ENCODE measurements around the gene ARHGEF16.

Gene ARHGEF16

DNA sequence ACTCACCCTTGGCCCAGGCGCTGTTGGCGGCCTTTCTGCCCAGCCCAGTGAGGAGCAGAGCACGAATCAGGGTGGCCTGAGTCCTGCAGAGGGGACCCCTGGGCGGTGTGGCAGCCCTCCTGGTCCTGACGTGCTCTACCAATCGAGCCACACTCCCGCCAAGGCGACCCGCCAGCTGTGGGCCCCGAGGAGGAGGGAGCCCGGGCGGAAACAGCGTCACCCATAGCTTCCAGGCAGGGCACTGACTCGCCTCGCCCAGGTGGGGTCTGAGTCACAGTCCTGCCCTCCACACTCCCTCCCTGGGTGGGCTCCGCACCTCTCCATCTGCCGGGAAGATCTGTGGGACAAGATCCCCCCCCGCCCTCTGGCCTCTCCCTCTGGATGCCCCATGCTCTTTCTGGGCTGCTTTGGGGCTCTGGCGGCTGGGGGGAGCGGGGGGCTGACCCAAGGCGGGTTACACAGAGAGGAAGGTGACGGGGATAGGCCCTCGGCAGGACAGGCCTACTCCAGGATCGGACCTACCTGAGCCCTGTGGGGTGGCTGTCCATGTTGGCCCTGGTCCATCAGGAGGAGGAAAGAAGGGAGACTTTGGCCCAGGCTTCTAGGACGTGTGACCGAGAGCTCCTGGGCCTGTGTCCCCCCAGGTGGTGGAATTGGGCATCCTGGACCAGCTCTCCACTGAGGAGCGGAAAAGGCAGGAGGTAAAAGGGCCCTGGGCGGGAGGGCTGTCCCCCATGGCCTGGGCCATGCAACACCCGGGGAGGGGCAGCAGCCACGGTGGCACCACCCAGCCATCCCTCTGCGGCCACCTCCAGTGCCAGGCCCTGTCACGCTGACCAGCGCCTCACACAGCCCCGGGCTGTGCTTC, 14.0 kb downstream of the ARHGEF16 start:
- DNase-seq (ENCODE audit: low read depth in 2 of 2), result no peak

- no peak for DNase-seq (ENCODE audit: low read depth in 2 of 2)
Observed at GRCh38 chr1:3469104-3469848, 14.8 kb downstream of the ARHGEF16 start.

GRCh38 chr1:3469849-3470649, 15.6 kb downstream of the ARHGEF16 start:
- DNase-seq (ENCODE audit: low read depth in 2 of 2), result no peak

DNA sequence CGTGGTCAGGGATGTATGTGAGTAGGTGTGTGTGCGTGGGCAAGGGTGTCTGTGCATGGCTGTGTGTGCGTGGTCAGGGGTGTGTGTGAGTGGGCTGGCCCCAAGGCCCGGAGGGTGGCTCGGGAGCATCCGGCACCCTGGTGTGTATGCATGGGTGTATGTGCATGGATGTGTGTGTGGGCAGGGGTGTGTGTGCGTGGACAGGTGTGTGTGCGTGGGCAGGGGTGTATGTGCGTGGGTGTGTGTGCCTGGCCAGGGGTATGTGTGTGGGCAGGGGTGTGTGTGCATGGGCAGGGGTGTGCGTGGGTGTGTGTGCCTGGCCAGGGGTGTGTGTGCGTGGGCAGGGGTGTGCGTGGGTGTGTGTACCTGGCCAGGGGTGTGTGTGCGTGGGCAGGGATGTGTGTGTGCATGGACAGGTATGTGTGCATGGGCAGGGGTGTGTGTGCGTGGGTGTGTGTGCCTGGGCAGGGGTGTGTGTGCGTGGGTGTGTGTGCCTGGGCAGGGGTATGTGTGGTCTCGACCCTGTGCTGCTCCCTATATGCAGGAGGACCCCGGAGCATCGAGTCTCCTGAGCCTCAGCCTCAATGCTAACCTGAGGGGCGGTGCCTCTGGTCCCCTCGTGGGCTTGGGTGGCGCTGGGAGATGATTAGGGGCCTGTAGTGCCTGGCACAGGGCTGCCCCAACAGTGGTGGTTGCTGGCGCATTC, 16.3 kb downstream of the ARHGEF16 start:
- no peak for DNase-seq (ENCODE audit: low read depth in 2 of 2)

DNA sequence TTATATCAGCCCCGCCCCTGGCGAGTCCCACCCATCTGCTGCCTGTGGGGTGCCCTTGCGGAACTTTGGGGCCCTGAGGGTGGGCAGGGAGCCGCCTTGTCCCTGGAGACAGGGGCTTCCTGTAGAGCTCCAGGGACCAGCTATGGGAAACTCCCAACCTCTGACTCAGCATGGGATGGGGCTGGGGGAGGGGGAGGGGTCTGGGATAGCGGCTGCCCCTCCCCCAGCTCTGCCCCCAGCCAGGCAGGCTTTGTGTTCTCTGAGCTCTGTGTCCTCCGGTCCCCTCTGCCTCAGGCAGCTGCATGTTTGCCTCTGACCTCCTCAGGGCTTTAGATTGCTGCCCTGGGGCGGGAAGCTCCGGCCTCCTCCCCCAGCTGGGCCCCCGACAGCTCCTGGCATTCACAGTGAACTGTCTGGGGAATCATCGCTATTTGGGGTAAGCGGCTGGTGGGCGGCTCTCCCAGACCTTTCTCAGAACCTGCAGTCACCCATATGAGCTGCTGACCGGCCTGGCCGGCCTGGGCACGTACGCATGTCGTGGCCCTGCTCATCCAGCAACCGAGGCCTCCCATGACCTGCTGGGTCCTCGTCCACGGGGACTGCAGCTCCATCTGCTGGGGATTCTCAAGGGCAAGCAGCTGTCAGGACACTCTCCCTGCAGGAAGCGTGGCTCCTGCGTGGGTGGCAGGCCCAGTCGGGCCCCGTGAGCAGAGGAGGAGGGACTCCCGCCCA, 17.1 kb downstream of the ARHGEF16 start:
- no peak for DNase-seq (ENCODE audit: low read depth in 2 of 2)

- DNase-seq (ENCODE audit: low read depth in 2 of 2), result no peak
Observed at GRCh38 chr1:3472088-3472850, 17.8 kb downstream of the ARHGEF16 start.

GRCh38 chr1:3472906-3473305, 18.4 kb downstream of the ARHGEF16 start:
- no peak for DNase-seq (ENCODE audit: low read depth in 2 of 2)

GRCh38 chr1:3473381-3473844, 18.9 kb downstream of the ARHGEF16 start:
- DNase-seq (ENCODE audit: low read depth in 2 of 2), result no peak

- no peak for DNase-seq (ENCODE audit: low read depth in 2 of 2)
Observed at GRCh38 chr1:3474016-3474415, 19.6 kb downstream of the ARHGEF16 start.

DNA sequence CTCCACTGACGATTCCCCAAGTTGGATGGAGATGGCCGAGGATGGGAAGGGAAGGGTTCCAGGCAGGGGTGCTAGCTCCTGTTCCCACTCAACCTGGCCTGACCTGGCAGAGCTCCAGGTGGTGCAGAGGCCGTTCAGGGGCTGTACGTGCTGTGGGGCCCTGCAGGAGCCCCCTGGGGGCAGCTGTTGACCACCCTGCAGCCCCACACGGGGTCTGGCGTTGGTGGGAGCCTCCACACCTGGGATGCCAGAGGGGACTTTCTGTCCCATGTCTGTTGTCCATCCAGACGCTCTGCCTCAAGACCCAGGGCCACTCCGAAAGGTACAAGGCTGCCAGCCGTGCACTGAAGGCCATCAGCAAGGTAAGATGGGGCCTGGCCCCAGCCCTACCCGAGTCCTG, 20.0 kb downstream of the ARHGEF16 start:
- no peak for DNase-seq (ENCODE audit: low read depth in 2 of 2)

- no peak for DNase-seq (ENCODE audit: low read depth in 2 of 2)
Observed at GRCh38 chr1:3475839-3476573, 21.5 kb downstream of the ARHGEF16 start.

DNA sequence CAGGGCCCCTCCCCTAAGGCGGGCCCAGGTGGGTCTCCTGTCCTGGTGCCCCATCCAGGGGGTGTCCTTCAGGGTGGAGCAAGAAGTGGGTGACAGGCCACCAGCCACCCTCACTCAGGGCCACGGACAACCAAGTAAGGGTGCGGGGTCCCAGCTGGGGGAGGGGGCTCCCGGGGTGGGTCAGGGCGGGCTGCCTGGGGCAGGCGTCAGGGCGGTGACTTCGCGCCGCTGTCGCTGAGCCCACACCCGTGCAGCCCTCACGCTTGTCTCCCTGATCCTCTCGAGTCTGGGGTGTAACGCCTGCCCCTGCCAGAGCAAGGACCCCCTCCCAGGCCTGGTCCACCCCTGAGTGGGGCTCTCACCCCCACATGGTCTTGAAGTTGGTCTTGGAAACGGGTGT, 22.2 kb downstream of the ARHGEF16 start:
- no peak for DNase-seq (ENCODE audit: low read depth in 2 of 2)

DNA sequence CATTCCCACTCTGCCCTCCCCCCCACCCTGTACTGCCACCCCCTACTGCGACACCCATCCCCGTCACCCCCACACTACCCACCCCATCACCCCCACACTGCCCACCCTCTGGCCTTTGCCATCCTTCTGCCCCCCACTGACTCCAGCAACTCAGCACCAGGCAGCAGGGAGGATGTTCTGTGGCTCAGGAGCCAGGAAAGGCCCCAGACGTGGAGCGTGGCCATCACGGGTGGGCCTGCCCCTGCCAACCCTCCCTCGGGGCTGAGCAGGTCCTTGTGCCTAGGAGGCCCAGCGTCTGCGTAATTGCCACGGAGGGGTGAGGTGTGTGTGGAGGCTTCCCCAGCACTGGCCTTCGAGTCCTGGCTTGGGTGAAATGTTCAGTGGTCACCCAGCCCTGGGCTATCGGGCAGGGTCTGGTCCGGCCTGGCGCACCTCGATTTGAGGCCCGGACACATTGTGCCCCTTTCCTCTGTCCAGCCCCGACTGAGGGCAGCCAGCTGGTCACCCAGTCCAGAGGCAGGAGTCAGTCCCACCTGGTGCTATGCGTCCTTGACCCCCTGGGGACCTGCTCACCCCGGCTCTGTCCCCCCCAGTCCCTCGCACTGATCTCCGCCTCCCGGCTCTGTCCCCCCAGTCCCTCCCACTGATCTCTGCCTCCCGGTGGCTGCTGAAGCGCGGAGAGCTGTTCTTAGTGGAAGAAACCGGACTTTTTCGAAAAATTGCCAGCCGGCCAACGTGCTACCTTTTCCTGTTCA, 23.0 kb downstream of the ARHGEF16 start:
- no peak for DNase-seq (ENCODE audit: low read depth in 2 of 2)

- DNase-seq (ENCODE audit: low read depth in 2 of 2), result no peak
Observed at GRCh38 chr1:3478187-3478586, 23.7 kb downstream of the ARHGEF16 start.

DNA sequence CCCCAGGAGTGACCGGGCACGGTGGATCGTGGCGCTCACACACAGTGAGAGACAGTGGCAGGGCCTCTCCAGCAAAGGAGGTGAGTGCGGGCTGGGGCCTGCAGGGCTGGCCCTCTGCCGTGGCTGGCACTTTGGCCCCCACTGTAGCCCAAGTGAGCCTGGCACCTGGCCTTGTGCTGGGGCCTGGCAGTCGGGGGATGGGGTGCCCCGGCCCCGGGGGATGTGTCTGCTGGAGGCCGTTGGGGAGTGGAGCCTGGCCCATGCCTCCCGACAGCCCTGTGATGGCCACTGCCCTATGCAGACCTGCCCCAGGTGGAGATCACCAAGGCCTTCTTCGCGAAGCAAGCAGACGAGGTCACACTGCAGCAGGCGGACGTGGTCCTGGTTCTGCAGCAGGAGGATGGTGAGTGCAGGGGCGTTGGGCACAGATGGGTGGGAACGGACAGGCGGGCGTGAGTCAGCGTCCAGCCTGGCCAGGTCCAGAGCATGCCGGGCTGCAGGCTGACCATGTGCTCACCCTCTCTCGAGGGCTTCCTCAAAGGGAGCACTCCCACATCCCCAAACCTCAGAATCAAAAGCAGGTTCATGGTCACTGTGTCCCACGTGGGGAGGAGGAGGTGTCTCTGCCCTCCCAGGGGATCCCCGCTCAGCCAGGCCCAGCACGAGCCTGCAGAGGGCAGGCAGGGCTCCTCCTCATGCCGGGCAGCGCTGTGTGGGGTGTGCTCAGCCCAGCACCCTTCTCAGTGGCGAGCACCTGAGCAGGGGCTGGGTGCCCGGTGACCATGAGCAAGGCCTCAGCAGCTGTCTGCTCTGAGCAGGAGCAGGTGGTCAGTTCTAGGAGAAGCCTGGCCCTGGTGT, 25.3 kb downstream of the ARHGEF16 start:
- DNase-seq (ENCODE audit: low read depth in 2 of 2), result no peak

- no peak for DNase-seq (ENCODE audit: low read depth in 2 of 2)
Observed at GRCh38 chr1:3480369-3480719, 25.9 kb downstream of the ARHGEF16 start.

DNA sequence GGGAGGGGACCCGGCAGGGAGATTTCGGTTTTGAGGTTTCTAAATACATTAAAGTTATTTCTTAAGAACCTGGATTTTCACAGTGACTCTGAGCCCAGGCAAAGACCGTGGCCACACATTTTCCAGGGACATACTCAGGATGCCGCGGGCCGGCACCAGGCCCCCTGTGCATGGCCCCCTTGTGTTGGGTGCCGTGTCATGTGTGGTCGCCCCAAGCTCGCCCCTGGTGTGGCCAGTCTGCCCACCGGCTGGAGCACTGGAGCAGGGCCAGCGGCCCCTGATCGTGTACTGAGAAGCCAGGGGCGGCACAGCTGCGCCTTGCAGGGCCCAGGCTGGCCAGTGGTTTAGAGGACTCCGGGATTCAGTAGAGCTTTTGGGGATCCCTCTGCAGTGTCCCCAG, 26.6 kb downstream of the ARHGEF16 start:
- DNase-seq (ENCODE audit: low read depth in 2 of 2), result no peak
